Pancreas (tissue), 10 donors: ENCODE measurements around the gene FN3K. TPM values are rescaled to one million over a fixed set of nuclear protein-coding genes. Genes with fewer than 3 reads are reported as not detected.

Experiments
- ATAC-seq, 4 donors: fragments of 200-7000 bp; cut with Tn5 transposase; one replicate each; pipeline versions ENCODE4 v1.8.0 to v1.9.1; 2020; ENCODE audit warnings: mild to moderate bottlenecking in 4 of 4, moderate library complexity in 4 of 4
- DNase-seq, 6 donors: peaks; one replicate each; pipeline ENCODE4 v3.0.0-alpha.2; 2020
- FAIRE-seq: peaks from 2 replicates; lab custom pipeline; 2012; peaks lifted over from hg19 to GRCh38; lab: Jason Lieb, UNC
- H3K27ac ChIP-seq, 4 donors: fragments of 200-600 bp; sonication (generic); 1 replicate in 3 of 4; 2 replicates in 1 of 4; pipeline versions ENCODE4 v1.5.0 to v1.8.0; 2020
- H3K27me3 ChIP-seq, 4 donors: fragments of 200-600 bp; one replicate each; pipeline ENCODE4 v1.8.0; 2021
- H3K36me3 ChIP-seq, 3 donors: fragments of 200-600 bp; sonication (generic) in 1 of 3; one replicate each; pipeline versions ENCODE4 v1.5.0 to v1.8.0; 2020 to 2021
- H3K4me1 ChIP-seq, 3 donors: fragments of 200-600 bp; one replicate each; pipeline ENCODE4 v1.8.0; 2021
- H3K4me3 ChIP-seq, 4 donors: fragments of 200-600 bp; sonication (generic) in 2 of 4; one replicate each; pipeline versions ENCODE4 v1.5.0 to v1.8.0; 2020 to 2021
- H3K9me3 ChIP-seq, 4 donors: fragments of 200-600 bp; one replicate each; pipeline ENCODE4 v1.8.0; 2021
- WGBS, 2 donors: extraction: QIAGEN DNeasy Blood & Tissue Kit; methylation state at CpG; one replicate each; pipeline ENCODE4 v1.1.7; 2013; 5-methylcytosine and 5-hydroxymethylcytosine counted together
- intact Hi-C, 3 donors: fragments of 100-400 bp; cut with DNase I; formaldehyde crosslinking; loops; one replicate each; pipeline versions ENCODE4 v1.11.1 to v1.14.2; 2022
- polyA plus RNA-seq, 2 donors: library from polyadenylated mRNA; stranded (reverse); fragments of 200-250 nt; gene quantifications; one replicate each; pipeline ENCODE4 v1.2.3, GENCODE V29; 2013
- total RNA-seq, 6 donors: library from RNA; stranded (reverse); fragmentation: NEBNext Ultra II Directional in 4 of 6; extraction: Animal tissue kit (Norgen Biotek cat#: 25700) in 4 of 6; gene quantifications; one replicate each; pipeline versions ENCODE4 v1.2.1 to v1.2.4, GENCODE V29; 2021 to 2023
- TF ChIP-seq, protein P1 (sequence below), 4 donors: fragments of 200-600 bp; sonication (generic) in 3 of 4; IDR thresholded peaks; one replicate each; pipeline versions ENCODE4 v1.5.0 to v1.8.0; 2021; ENCODE audit warnings: antibody characterized with exemption in 4 of 4
- donor health status: healthy with polysubstance abuse.
- donor health status: DM: no; HTN: no; CAD: no; lungs with moderate emphysema.
- donor health status: DM: no; HTN: no; CAD: no.
- donor health status: control.
- donor health status: control.
- donor health status: Bipolar disorder and iron deficiency.
- donor health status: DM: yes; HTN: yes; CAD: no.
- donor health status: DM: no; HTN: no; CAD: no.
- donor health status: DM: no; HTN: no; CAD: no.
- donor health status: DM: yes; HTN: yes; CAD: no.

The FN3K gene
- total and polyA plus RNA-seq, 8 donors, result 13.2 to 24.3 (median 19.0) TPM

DNA sequence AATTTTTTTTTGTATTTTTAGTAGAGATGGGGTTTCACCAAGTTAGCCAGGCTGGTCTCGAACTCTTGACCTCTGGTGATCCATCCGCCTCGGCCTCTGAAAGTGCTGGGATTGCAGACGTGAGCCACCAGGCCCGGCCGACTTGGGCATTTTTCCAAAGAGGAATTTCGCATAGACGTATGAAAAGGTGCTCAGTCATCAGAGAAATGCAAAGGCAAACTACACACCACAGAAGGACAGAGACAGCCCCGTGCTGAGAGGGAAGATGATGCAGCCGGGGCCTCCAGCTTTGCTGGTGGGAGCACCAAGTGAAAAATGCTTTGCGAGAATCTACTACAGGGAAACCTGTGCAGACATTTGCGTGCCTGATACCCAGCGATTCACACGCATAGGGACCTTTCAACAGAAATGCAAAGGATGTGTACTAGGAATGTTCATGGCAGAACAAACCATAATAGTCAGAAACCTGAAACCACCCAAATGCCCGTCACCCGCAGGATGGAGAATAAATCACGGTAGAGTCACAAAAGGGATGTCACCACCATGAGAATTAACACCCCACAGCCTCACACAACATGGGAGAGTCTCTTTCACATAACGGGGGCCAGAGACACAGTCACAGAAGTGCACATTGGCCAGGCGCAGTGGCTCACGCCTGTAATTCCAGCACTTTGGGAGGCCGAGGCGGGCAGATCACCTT is 42.1 kb upstream of the FN3K start:
- DNase-seq, result peak in 1 of 6 donors; percentile 19
- H3K4me3 ChIP-seq, result no peak overlapping the region
- H3K36me3 ChIP-seq, result no peaks in the 10 kb centered on the region
- intact Hi-C loops, result no loop called here
- WGBS, 2 donors, result 94 to 96% methylated on average over 22 of the region's 22 CpGs
- no peak for FAIRE-seq
- no peak overlapping the region for H3K27ac ChIP-seq
- ATAC-seq, result no peak
- peaks cover 0 to 8% (median 6%) of the 10 kb centered on the region in 3 donors for H3K4me1 ChIP-seq
- H3K27me3 ChIP-seq, result no peaks in the 10 kb centered on the region
- no peaks in the 10 kb centered on the region for H3K9me3 ChIP-seq
- TF ChIP-seq, protein P1, sequence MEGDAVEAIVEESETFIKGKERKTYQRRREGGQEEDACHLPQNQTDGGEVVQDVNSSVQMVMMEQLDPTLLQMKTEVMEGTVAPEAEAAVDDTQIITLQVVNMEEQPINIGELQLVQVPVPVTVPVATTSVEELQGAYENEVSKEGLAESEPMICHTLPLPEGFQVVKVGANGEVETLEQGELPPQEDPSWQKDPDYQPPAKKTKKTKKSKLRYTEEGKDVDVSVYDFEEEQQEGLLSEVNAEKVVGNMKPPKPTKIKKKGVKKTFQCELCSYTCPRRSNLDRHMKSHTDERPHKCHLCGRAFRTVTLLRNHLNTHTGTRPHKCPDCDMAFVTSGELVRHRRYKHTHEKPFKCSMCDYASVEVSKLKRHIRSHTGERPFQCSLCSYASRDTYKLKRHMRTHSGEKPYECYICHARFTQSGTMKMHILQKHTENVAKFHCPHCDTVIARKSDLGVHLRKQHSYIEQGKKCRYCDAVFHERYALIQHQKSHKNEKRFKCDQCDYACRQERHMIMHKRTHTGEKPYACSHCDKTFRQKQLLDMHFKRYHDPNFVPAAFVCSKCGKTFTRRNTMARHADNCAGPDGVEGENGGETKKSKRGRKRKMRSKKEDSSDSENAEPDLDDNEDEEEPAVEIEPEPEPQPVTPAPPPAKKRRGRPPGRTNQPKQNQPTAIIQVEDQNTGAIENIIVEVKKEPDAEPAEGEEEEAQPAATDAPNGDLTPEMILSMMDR (IDR thresholded peaks at IDR 0.05), result no peak

DNA sequence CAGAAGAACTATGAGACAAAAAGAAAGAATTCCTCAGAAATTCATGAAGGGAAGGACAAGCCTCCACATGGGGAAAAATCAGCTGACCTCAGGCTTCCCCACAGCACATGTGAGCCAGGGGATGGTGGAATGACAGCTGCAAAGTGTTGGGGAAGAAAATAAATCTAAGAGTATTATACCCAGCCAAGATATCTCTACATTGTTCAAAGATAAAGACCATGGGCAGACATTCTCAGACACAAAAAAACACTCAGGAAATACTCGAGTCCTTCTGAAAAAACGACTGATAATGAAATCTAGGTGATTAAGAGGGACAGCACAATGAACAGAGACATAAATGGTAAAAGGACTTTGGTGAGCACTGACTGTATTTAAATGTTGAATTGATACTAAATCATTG is 40.8 kb upstream of the FN3K start:
- no peaks in the 10 kb centered on the region for H3K9me3 ChIP-seq
- H3K4me1 ChIP-seq, result peaks cover 0 to 8% (median 6%) of the 10 kb centered on the region in 3 donors
- TF ChIP-seq, protein P1 (IDR thresholded peaks at IDR 0.05), result no peak
- 66 to 83% methylated on average over 2 of the region's 2 CpGs for WGBS, 2 donors
- no peak for DNase-seq
- no peaks in the 10 kb centered on the region for H3K36me3 ChIP-seq
- H3K27ac ChIP-seq, result no peak overlapping the region
- H3K27me3 ChIP-seq, result no peaks in the 10 kb centered on the region
- no peak for ATAC-seq
- intact Hi-C loops, result no loop called here
- H3K4me3 ChIP-seq, result no peak overlapping the region
- no peak for FAIRE-seq

DNA sequence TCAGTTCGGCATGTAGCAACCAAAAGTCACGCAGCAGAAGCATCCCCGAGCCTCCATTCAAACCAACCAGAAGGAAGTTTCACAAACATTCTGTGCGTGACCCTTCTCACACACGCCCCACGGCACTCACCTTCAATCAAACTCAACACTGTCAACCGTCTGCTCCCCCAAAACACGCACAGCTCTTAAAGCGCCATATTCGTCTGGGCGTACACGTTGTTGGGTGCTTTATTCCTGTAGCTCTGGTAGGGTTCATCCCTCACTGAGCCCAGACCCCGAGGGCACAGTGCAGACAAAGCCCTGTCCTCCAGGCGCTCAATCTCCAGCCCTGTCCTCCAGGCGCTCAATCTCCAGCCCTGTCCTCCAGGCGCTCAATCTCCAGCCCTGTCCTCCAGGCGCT is 39.2 kb upstream of the FN3K start:
- 96 to 98% methylated on average over 16 of the region's 17 CpGs for WGBS, 2 donors

DNA sequence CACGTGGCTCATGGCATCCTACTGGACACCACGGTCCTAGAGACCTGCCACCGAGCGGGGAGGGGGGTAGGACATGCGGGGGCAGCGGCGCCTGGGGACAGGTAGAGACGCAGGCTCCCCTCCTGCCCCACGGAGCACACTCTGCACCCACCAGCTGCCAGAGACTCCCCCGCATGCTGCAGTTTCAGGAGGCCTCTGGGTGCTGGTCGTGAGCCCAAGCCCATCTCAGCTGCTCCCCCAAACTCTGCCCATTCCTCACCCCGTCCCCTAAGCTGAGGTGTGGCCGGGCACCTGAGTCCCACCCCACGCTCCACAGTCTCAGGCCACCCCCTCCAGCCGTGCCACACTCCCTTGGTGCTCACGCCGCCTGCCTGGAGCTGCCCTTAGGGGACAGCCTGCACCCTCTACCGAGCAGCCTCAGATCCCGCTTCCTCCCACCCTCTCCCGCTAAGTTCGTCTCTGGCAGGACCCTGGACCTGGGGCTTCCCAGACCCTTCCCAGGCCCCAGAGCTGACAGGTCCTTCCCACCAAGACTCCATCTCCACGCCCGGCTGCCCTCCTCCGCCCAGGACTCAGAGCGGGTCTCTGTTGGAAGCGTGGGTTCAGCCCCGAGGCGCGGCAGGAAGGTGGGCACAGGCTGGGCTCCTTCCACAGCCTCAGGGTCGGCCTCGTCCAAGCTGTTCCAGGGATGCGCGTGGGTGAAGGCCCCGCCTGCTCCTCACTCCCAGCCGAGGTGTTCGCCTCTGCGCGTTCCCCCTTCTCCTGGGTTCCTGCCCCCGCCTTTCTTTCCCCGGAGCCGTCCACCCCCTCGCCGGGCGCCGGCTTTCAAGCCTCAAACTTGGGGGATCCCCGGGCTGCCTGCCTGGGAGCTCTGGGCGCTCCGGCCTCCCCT is 38.3 kb upstream of the FN3K start:
- peak in 1 of 6 donors; percentile 74 for DNase-seq
- intact Hi-C loops, result no loop called here
- no peak for ATAC-seq

More for the DNA sequence above, 39.2 kb upstream of the FN3K start:
- peaks cover 0 to 8% (median 6%) of the 10 kb centered on the region in 3 donors for H3K4me1 ChIP-seq
- no peak overlapping the region for H3K27ac ChIP-seq
- ATAC-seq, result no peak
- TF ChIP-seq, protein P1 (IDR thresholded peaks at IDR 0.05), result no peak
- FAIRE-seq, result no peak
- no peaks in the 10 kb centered on the region for H3K9me3 ChIP-seq
- no peaks in the 10 kb centered on the region for H3K27me3 ChIP-seq
- peak in 1 of 6 donors; percentile 17 for DNase-seq
- H3K36me3 ChIP-seq, result no peaks in the 10 kb centered on the region
- intact Hi-C loops, result no loop called here
- H3K4me3 ChIP-seq, result no peak overlapping the region

More for the DNA sequence above, 38.3 kb upstream of the FN3K start:
- no peaks in the 10 kb centered on the region for H3K36me3 ChIP-seq
- no peak overlapping the region for H3K27ac ChIP-seq
- H3K27me3 ChIP-seq, result no peaks in the 10 kb centered on the region
- no peaks in the 10 kb centered on the region for H3K9me3 ChIP-seq
- TF ChIP-seq, protein P1 (IDR thresholded peaks at IDR 0.05), result no peak
- H3K4me3 ChIP-seq, result peak overlapping the region; percentile 65 to 80 (median 76)
- H3K4me1 ChIP-seq, result peaks cover 0 to 8% (median 6%) of the 10 kb centered on the region in 3 donors
- 41 to 50% methylated on average over 38 to 48 of the region's 48 CpGs for WGBS, 2 donors
- no peak for FAIRE-seq
